Left lung (tissue), 10 donors: ENCODE data around the gene SLC41A3. TPM values are rescaled to one million over a fixed set of nuclear protein-coding genes. Genes with fewer than 3 reads are reported as not detected.

Experiments used
- ATAC-seq: fragments of 200-7000 bp; cut with Tn5 transposase; one replicate; pipeline ENCODE4 v1.9.1; 2020; ENCODE audit warnings: moderate library complexity
- DNase-seq, 4 donors: peaks; one replicate each; pipeline ENCODE4 v3.0.0-alpha.2; 2013 to 2020
- H3K27ac ChIP-seq, 2 donors: fragments of 200-600 bp; sonication (generic) in 1 of 2; one replicate each; pipeline versions ENCODE4 v1.5.0 to v1.8.0; 2020 to 2021
- H3K27me3 ChIP-seq, 2 donors: fragments of 200-600 bp; sonication (generic) in 1 of 2; one replicate each; pipeline versions ENCODE4 v1.5.0 to v1.8.0; 2020 to 2021
- H3K36me3 ChIP-seq, 2 donors: fragments of 200-600 bp; sonication (generic) in 1 of 2; one replicate each; pipeline versions ENCODE4 v1.5.0 to v1.8.0; 2020 to 2021
- H3K4me1 ChIP-seq, 2 donors: fragments of 200-600 bp; one replicate each; pipeline ENCODE4 v1.8.0; 2021
- H3K4me3 ChIP-seq, 2 donors: fragments of 200-600 bp; sonication (generic) in 1 of 2; one replicate each; pipeline versions ENCODE4 v1.5.0 to v1.8.0; 2020 to 2021; ENCODE audit warnings: mild to moderate bottlenecking in 1 of 2
- H3K9me3 ChIP-seq, 2 donors: fragments of 200-600 bp; sonication (generic) in 1 of 2; one replicate each; pipeline versions ENCODE4 v1.5.0 to v1.8.0; 2020 to 2021
- intact Hi-C, 2 donors: fragments of 100-400 bp; cut with DNase I; formaldehyde crosslinking; loops; one replicate each; pipeline versions ENCODE4 v1.11.2 to v1.14.2; 2022
- polyA plus RNA-seq, 6 donors: library from polyadenylated mRNA; unstranded; fragments of 120-200 nt; gene quantifications; one replicate each; pipeline ENCODE4 v1.2.1, GENCODE V29; 2013; ENCODE audit not compliant: insufficient read length in 6 of 6
- total RNA-seq, 2 donors: library from RNA; stranded (reverse); fragmentation: NEBNext Ultra II Directional; extraction: Animal tissue kit (Norgen Biotek cat#: 25700); gene quantifications; one replicate each; pipeline ENCODE4 v1.2.1, GENCODE V29; 2021
- TF ChIP-seq, protein P1 (sequence below), 2 donors: fragments of 200-600 bp; sonication (generic) in 1 of 2; IDR thresholded peaks; one replicate each; pipeline versions ENCODE4 v1.5.0 to v1.8.0; 2021; ENCODE audit warnings: antibody characterized with exemption in 2 of 2
- donor health status: DM: no; HTN: yes; CAD: no.
- donor health status: DM: no; HTN: no; CAD: no.

The SLC41A3 gene
- total and polyA plus RNA-seq, 8 donors: 35.1 to 69.5 (median 59.0) TPM

DNA sequence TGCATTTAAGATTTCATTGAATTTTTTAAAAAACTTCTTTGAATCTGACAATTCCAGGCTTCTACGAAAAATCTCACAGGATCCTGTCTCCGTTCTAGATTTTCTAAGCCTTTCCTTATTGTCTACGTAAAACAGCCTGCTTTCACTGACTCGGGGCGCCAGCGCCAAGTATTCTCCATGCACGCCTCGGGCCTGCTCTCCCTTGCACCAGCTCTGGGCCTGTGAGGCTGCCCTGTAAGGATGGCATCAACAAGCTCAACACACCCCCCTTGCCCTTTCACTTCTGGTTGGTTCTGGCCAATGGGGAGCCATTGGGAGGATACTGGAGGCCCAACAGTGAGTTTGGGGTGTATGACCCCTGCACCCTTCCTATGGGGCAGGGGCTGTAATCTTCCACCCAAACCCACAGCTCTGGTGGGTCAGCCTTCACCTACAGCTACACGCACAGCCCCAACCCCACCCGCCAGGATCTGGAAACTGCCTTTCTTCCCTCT, 47.8 kb downstream of the SLC41A3 start:
- no peak overlapping the region for H3K27ac ChIP-seq
- no peaks in the 10 kb centered on the region for H3K9me3 ChIP-seq
- DNase-seq (no peak), ATAC-seq (no peak)
- peaks cover 0 to 12% of the 10 kb centered on the region in 2 donors for H3K36me3 ChIP-seq
- H3K4me1 ChIP-seq: no peaks in the 10 kb centered on the region
- H3K27me3 ChIP-seq: no peaks in the 10 kb centered on the region
- intact Hi-C loops: no loop called here
- TF ChIP-seq, protein P1, sequence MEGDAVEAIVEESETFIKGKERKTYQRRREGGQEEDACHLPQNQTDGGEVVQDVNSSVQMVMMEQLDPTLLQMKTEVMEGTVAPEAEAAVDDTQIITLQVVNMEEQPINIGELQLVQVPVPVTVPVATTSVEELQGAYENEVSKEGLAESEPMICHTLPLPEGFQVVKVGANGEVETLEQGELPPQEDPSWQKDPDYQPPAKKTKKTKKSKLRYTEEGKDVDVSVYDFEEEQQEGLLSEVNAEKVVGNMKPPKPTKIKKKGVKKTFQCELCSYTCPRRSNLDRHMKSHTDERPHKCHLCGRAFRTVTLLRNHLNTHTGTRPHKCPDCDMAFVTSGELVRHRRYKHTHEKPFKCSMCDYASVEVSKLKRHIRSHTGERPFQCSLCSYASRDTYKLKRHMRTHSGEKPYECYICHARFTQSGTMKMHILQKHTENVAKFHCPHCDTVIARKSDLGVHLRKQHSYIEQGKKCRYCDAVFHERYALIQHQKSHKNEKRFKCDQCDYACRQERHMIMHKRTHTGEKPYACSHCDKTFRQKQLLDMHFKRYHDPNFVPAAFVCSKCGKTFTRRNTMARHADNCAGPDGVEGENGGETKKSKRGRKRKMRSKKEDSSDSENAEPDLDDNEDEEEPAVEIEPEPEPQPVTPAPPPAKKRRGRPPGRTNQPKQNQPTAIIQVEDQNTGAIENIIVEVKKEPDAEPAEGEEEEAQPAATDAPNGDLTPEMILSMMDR (IDR thresholded peaks at IDR 0.05): no peak
- no peak overlapping the region for H3K4me3 ChIP-seq

DNA sequence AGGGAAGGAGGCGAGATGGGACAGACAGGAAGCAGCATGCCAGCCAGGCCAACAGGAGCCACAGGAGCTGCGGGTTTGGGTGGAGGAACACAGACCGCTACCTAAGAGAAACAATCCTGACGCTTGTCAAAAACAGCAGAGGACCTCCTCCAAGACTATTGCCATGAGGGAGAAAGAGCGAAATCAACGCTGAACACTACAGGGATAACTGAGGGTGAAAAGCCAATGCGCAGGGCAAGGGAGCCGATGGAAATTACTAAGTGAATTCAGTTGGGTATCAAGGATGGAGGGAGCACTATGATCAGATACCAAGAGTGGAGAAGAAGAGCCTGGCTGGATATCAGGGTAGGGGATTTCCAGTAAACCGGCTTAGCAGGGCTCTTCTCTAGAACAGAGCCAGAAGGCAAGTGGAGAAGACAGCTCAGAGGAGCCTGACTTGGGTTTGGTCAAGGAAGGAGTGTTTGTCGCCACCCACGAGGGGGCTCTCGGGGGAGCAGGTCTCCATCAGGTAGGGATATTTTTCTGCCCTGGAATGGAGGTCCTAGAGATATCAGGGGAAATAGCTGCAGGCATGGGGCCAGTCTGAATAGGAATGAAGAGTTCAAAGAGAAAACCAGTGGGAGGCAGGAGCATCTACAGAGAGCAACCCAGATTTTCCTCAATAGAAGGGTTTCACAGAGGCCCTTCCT, 48.4 kb downstream of the SLC41A3 start:
- no peak overlapping the region for H3K27ac ChIP-seq
- TF ChIP-seq, protein P1 (IDR thresholded peaks at IDR 0.05): no peak

DNA sequence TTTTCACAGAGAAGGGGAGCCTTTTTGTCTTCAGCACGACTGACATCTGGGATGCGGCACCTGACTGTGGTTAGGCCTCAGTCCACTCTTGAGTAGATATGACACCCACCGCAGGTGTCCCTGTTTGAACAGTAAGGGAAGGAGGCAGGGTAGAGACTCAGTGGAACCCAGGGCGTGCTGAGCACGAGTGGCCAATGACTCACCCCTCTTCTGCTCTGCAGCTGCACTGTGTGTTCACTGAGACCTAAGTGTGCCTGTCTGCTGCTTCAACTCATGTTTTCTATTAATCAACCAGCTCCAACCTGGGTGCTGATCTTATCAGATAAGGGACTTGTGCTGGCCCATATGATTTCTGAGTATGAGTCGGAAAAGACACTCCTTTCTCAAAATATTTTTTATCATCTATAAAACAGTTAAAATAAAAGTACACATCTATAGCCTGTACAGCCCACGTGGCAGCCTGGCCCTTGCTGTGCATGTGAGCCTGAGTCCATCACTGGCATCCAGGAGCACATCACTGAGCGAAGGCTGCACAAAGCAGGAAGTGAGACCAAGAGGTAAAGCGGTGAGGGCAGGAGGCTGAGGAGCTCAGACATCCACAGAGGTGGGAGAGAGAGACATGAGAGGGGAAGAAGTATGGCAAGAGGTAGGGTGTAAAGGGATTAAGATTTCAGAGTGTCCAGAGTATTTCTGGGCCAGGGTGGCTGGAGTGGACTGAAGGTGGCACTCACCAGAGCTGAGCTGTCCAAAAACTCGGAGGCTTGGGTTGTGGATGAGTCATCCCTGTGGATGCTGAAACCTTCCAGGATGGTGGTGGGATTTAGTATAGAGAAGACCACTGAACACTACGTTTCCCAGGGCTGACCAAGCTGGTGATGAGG, 49.2 kb downstream of the SLC41A3 start:
- DNase-seq: no peak
- H3K36me3 ChIP-seq: peaks cover 0 to 12% of the 10 kb centered on the region in 2 donors
- H3K4me1 ChIP-seq: no peaks in the 10 kb centered on the region
- TF ChIP-seq, protein P1 (IDR thresholded peaks at IDR 0.05): no peak
- H3K4me3 ChIP-seq: no peak overlapping the region
- no peaks in the 10 kb centered on the region for H3K9me3 ChIP-seq
- no peaks in the 10 kb centered on the region for H3K27me3 ChIP-seq
- ATAC-seq: peak; percentile 80
- H3K27ac ChIP-seq: no peak overlapping the region
- intact Hi-C loops: no loop called here

More for the DNA sequence above, 48.4 kb downstream of the SLC41A3 start:
- H3K4me3 ChIP-seq: no peak overlapping the region
- H3K27me3 ChIP-seq: no peaks in the 10 kb centered on the region
- DNase-seq: no peak
- H3K36me3 ChIP-seq: peaks cover 0 to 12% of the 10 kb centered on the region in 2 donors
- intact Hi-C loops: no loop called here
- no peaks in the 10 kb centered on the region for H3K4me1 ChIP-seq
- no peak for ATAC-seq
- H3K9me3 ChIP-seq: no peaks in the 10 kb centered on the region

DNA sequence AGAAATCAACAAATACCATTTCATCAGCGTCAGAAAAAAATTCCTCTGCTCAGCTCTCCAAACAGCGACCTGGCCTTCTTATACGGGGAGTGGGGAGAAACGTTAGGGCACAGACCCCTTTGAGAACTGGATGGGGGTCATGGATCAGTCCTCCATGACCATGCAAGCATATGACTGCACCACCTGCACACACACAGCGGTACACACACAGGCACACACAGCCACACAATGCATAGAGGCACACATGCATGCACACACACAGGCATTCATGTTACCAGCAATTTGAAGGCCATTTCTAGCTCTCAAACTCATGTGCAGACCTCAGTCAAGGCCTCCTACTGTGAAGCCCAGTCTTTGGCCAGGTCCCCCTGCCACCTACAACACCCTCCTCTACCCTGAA, 50.2 kb downstream of the SLC41A3 start:
- DNase-seq: no peak
- no peak for ATAC-seq
- no peak overlapping the region for H3K27ac ChIP-seq
- H3K9me3 ChIP-seq: no peaks in the 10 kb centered on the region
- no peaks in the 10 kb centered on the region for H3K27me3 ChIP-seq
- H3K4me3 ChIP-seq: no peak overlapping the region
- intact Hi-C loops: no loop called here
- TF ChIP-seq, protein P1 (IDR thresholded peaks at IDR 0.05): no peak
- peaks cover 0 to 17% of the 10 kb centered on the region in 2 donors for H3K36me3 ChIP-seq
- H3K4me1 ChIP-seq: no peaks in the 10 kb centered on the region
